Measurements from ENCODE around the gene KMT2E. TPM values are rescaled to one million over a fixed set of nuclear protein-coding genes. Genes with fewer than 3 reads are reported as not detected.
"Not testable (repeated sequence)": the region's sequence is repeated elsewhere in the genome, so short reads cannot be mapped to it uniquely, and the experiment has no call there.

The KMT2E gene
- total RNA-seq, 1 experiment from 2014 or later = 68.3 TPM

GRCh38 chr7:104993217-104993862 is 20.7 kb upstream of the KMT2E start:
- DNase-seq = no peak
- Histone ChIP-seq H3K4me3 (no peak overlapping the region), H3K36me3 (peaks cover 48% of the 10 kb centered on the region), H3K9me3 (replicated peaks) (no peaks in the 10 kb centered on the region), H3K27me3 (no peaks in the 10 kb centered on the region), H3K4me1 (0 out of 2 replicates have a peak, but pooled peaks cover 2% of the 10 kb centered on the region), H3K27ac (no peak overlapping the region)

GRCh38 chr7:104998040-104998752 is 15.8 kb upstream of the KMT2E start:
- no peaks in the 10 kb centered on the region for H3K27me3 ChIP-seq
- no peaks in the 10 kb centered on the region for H3K4me1 ChIP-seq
- H3K9me3 ChIP-seq (replicated peaks) = no peaks in the 10 kb centered on the region

GRCh38 chr7:105000200-105000599 is 13.8 kb upstream of the KMT2E start:
- Histone ChIP-seq H3K27ac (no peak overlapping the region), H3K36me3 (peaks cover 46% of the 10 kb centered on the region), H3K4me1 (no peaks in the 10 kb centered on the region), H3K4me3 (no peak overlapping the region), H3K27me3 (no peaks in the 10 kb centered on the region), H3K9me3 (replicated peaks) (no peaks in the 10 kb centered on the region)
- DNase-seq = no peak

More at GRCh38 chr7:104998040-104998752, 15.8 kb upstream of the KMT2E start:
- H3K4me3 ChIP-seq = no peak overlapping the region
- DNase-seq = no peak
- H3K27ac ChIP-seq = no peak overlapping the region
- peaks cover 54% of the 10 kb centered on the region for H3K36me3 ChIP-seq

GRCh38 chr7:105000927-105001336 is 13.1 kb upstream of the KMT2E start:
- no peaks in the 10 kb centered on the region for H3K9me3 ChIP-seq (replicated peaks)
- no peaks in the 10 kb centered on the region for H3K4me1 ChIP-seq
- no peak for DNase-seq
- no peaks in the 10 kb centered on the region for H3K27me3 ChIP-seq
- no peak overlapping the region for H3K4me3 ChIP-seq
- peaks cover 44% of the 10 kb centered on the region for H3K36me3 ChIP-seq
- no peak overlapping the region for H3K27ac ChIP-seq

GRCh38 chr7:105001652-105002184 is 12.3 kb upstream of the KMT2E start:
- DNase-seq = no peak
- H3K4me1 ChIP-seq = no peaks in the 10 kb centered on the region
- H3K9me3 ChIP-seq (replicated peaks) = no peaks in the 10 kb centered on the region
- peaks cover 43% of the 10 kb centered on the region for H3K36me3 ChIP-seq
- no peak overlapping the region for H3K4me3 ChIP-seq
- no peaks in the 10 kb centered on the region for H3K27me3 ChIP-seq
- H3K27ac ChIP-seq = no peak overlapping the region

GRCh38 chr7:105003275-105003674 is 10.7 kb upstream of the KMT2E start:
- Histone ChIP-seq H3K27ac (no peak overlapping the region), H3K4me3 (no peak overlapping the region), H3K36me3 (peaks cover 44% of the 10 kb centered on the region), H3K4me1 (no peaks in the 10 kb centered on the region), H3K9me3 (replicated peaks) (no peaks in the 10 kb centered on the region), H3K27me3 (no peaks in the 10 kb centered on the region)
- DNase-seq = no peak

- no peak for DNase-seq
- peaks cover 43% of the 10 kb centered on the region for H3K36me3 ChIP-seq
- H3K4me1 ChIP-seq = no peaks in the 10 kb centered on the region
- H3K27me3 ChIP-seq = no peaks in the 10 kb centered on the region
- no peaks in the 10 kb centered on the region for H3K9me3 ChIP-seq (replicated peaks)
- H3K4me3 ChIP-seq = no peak overlapping the region
- no peak overlapping the region for H3K27ac ChIP-seq
Observed at GRCh38 chr7:105003872-105004510, 10.0 kb upstream of the KMT2E start.

GRCh38 chr7:105005006-105005405 is 9.0 kb upstream of the KMT2E start:
- H3K4me3 ChIP-seq, H3K27ac ChIP-seq: not testable (repeated sequence)

GRCh38 chr7:105005486-105005885 is 8.5 kb upstream of the KMT2E start:
- H3K27me3 ChIP-seq; H3K4me3 ChIP-seq; H3K9me3 ChIP-seq (replicated peaks); DNase-seq; H3K4me1 ChIP-seq; H3K27ac ChIP-seq: not testable (repeated sequence)
- peaks cover 41% of the 10 kb centered on the region for H3K36me3 ChIP-seq

More at GRCh38 chr7:105005006-105005405, 9.0 kb upstream of the KMT2E start:
- H3K4me1 ChIP-seq; H3K27me3 ChIP-seq; DNase-seq; H3K9me3 ChIP-seq (replicated peaks): not testable (repeated sequence)
- peaks cover 38% of the 10 kb centered on the region for H3K36me3 ChIP-seq

GRCh38 chr7:105006367-105007136 is 7.5 kb upstream of the KMT2E start:
- H3K4me1 ChIP-seq = 0 out of 2 replicates have a peak, but pooled peaks cover 4% of the 10 kb centered on the region
- H3K9me3 ChIP-seq (replicated peaks) = no peaks in the 10 kb centered on the region
- no peak overlapping the region for H3K27ac ChIP-seq
- peaks cover 38% of the 10 kb centered on the region for H3K36me3 ChIP-seq
- H3K27me3 ChIP-seq = no peaks in the 10 kb centered on the region
- no peak for DNase-seq
- H3K4me3 ChIP-seq = no peak overlapping the region

- Histone ChIP-seq H3K4me1 (0 out of 2 replicates have a peak, but pooled peaks cover 4% of the 10 kb centered on the region), H3K9me3 (replicated peaks) (no peaks in the 10 kb centered on the region), H3K27ac (no peak overlapping the region), H3K27me3 (no peaks in the 10 kb centered on the region), H3K4me3 (no peak overlapping the region), H3K36me3 (peaks cover 30% of the 10 kb centered on the region)
- no peak for DNase-seq
Observed at GRCh38 chr7:105007298-105007697, 6.7 kb upstream of the KMT2E start.

GRCh38 chr7:105009667-105010503 is 4.1 kb upstream of the KMT2E start:
- peaks cover 20% of the 10 kb centered on the region for H3K36me3 ChIP-seq
- no peak overlapping the region for H3K4me3 ChIP-seq
- no peak overlapping the region for H3K27ac ChIP-seq
- no peak for DNase-seq
- no peaks in the 10 kb centered on the region for H3K27me3 ChIP-seq
- H3K4me1 ChIP-seq = 0 out of 2 replicates have a peak, but pooled peaks cover 4% of the 10 kb centered on the region
- no peaks in the 10 kb centered on the region for H3K9me3 ChIP-seq (replicated peaks)

- no peak for DNase-seq
- H3K27ac ChIP-seq = no peak overlapping the region
- H3K4me1 ChIP-seq = 0 out of 2 replicates have a peak, but pooled peaks cover 4% of the 10 kb centered on the region
- H3K36me3 ChIP-seq = peaks cover 16% of the 10 kb centered on the region
- no peaks in the 10 kb centered on the region for H3K9me3 ChIP-seq (replicated peaks)
- H3K4me3 ChIP-seq = peak overlapping the region; percentile 92
- H3K27me3 ChIP-seq = no peaks in the 10 kb centered on the region
Observed at GRCh38 chr7:105010504-105011130, 3.4 kb upstream of the KMT2E start.
